ENCODE results near the gene CCNY. TPM values are rescaled to one million over a fixed set of nuclear protein-coding genes. Genes with fewer than 3 reads are reported as not detected.
A peak's percentile ranks its signal among the peaks of the same experiment; 100 is the strongest.

CCNY gene
- total RNA-seq, 2 experiments from 2014 or later: 42.2 to 48.8 TPM

DNA sequence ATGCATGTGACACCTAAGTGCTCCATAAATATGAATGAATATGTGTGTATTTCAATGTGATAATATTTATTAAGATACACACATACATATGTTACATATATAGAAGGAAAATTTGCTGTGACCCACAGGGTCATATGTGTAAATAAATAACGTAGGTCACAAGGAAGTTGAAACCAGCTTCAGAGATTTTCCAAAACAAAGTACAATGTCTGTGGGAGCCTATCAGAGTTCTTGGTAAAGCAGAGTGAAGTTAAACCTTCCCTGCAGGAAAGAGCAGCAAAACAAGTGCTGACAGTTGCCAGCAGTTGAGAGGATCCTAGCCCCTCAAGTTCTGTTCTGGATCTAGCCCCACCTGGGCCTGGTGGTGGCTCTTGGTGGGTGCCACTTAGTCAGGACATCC lies 91.2 kb downstream of the CCNY start:
- Mint-ChIP-seq H3K36me3 (ENCODE audit: low read depth) (peaks cover 3% of the 10 kb centered on the region), H3K27me3 (no peaks in the 10 kb centered on the region), H3K9me3 (no peaks in the 10 kb centered on the region), H3K4me1 (ENCODE audit: low read depth) (peaks cover 54% of the 10 kb centered on the region), H3K27ac (no peak overlapping the region), H3K4me3 (no peak overlapping the region)
- DNase-seq: no peak
- POLR2A ChIA-PET: no interaction called here
- peak; percentile 24 for ATAC-seq
- intact Hi-C loops (cut with micrococcal nuclease): no loop called here
- CTCF ChIA-PET: no interaction called here
- TF ChIP-seq, protein P1, sequence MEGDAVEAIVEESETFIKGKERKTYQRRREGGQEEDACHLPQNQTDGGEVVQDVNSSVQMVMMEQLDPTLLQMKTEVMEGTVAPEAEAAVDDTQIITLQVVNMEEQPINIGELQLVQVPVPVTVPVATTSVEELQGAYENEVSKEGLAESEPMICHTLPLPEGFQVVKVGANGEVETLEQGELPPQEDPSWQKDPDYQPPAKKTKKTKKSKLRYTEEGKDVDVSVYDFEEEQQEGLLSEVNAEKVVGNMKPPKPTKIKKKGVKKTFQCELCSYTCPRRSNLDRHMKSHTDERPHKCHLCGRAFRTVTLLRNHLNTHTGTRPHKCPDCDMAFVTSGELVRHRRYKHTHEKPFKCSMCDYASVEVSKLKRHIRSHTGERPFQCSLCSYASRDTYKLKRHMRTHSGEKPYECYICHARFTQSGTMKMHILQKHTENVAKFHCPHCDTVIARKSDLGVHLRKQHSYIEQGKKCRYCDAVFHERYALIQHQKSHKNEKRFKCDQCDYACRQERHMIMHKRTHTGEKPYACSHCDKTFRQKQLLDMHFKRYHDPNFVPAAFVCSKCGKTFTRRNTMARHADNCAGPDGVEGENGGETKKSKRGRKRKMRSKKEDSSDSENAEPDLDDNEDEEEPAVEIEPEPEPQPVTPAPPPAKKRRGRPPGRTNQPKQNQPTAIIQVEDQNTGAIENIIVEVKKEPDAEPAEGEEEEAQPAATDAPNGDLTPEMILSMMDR (IDR thresholded peaks at IDR 0.05): no peak

- TF ChIP-seq, protein P1 (IDR thresholded peaks at IDR 0.05): no peak
- no peaks in the 10 kb centered on the region for H3K9me3 Mint-ChIP-seq
- ATAC-seq: peak; percentile 24
- no peak overlapping the region for H3K27ac Mint-ChIP-seq
- H3K36me3 Mint-ChIP-seq (ENCODE audit: low read depth): peaks cover 3% of the 10 kb centered on the region
- H3K4me3 Mint-ChIP-seq: no peak overlapping the region
- no peak for DNase-seq
- H3K27me3 Mint-ChIP-seq: no peaks in the 10 kb centered on the region
- POLR2A ChIA-PET: no interaction called here
- intact Hi-C loops (cut with micrococcal nuclease): no loop called here
- peaks cover 58% of the 10 kb centered on the region for H3K4me1 Mint-ChIP-seq (ENCODE audit: low read depth)
- CTCF ChIA-PET: no interaction called here
Observed at GRCh38 chr10:35428521-35428920, 92.2 kb downstream of the CCNY start.

- no peaks in the 10 kb centered on the region for H3K27me3 Mint-ChIP-seq
- POLR2A ChIA-PET: interaction anchor here (0.8 kb wide), 1 partner anchor 12 kb away, joined by 3 read pairs; no protein-coding TSS in a partner anchor
- no peak overlapping the region for H3K27ac Mint-ChIP-seq
- H3K9me3 Mint-ChIP-seq: peaks cover 12% of the 10 kb centered on the region
- ATAC-seq (no peak), DNase-seq (no peak)
- H3K4me1 Mint-ChIP-seq (ENCODE audit: low read depth): peaks cover 47% of the 10 kb centered on the region
- CTCF ChIA-PET: interaction anchor here (1.4 kb wide), 1 partner anchor 12 kb away, joined by 3 read pairs; no protein-coding TSS in a partner anchor
- H3K4me3 Mint-ChIP-seq: no peak overlapping the region
- peaks cover 27% of the 10 kb centered on the region for H3K36me3 Mint-ChIP-seq (ENCODE audit: low read depth)
- TF ChIP-seq, protein P1 (IDR thresholded peaks at IDR 0.05): no peak
- intact Hi-C loops (cut with micrococcal nuclease): no loop called here
Observed at GRCh38 chr10:35432781-35433338, 96.6 kb downstream of the CCNY start.

DNA sequence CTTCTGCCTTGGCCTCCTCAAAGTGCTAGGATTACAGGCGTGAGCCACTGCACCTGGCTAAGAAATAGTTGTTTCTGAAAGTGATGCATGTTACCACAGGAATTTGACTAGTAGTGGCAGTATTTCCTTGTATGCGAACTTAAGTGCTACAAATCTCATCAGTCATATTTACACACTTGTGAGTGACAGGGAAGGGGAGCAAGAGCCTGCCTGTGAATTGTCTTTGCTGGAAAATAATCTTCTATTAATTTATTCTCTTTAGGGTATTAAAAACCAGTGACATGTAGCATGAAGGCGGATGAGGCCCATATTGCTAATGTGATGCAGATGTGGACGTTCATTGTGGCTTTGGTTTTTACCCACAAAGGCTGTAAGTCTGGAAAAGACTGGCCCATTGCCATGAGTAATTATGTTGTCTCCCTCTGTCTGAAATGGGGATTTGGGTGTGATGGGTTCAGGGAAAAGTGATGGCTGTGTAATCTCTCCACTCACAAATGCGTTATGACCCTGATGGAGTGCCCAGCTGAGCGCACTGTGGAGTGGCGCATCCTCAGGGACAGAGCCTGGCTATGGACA lies 97.6 kb downstream of the CCNY start:
- Mint-ChIP-seq H3K27ac (peak overlapping the region; percentile 53), H3K4me3 (no peak overlapping the region), H3K27me3 (no peaks in the 10 kb centered on the region), H3K36me3 (ENCODE audit: low read depth) (peaks cover 33% of the 10 kb centered on the region), H3K9me3 (peaks cover 18% of the 10 kb centered on the region), H3K4me1 (ENCODE audit: low read depth) (peaks cover 38% of the 10 kb centered on the region)
- ChIA-PET CTCF (no interaction called here), POLR2A (no interaction called here)
- DNase-seq (no peak), ATAC-seq (peak; percentile 27)
- intact Hi-C loops (cut with micrococcal nuclease): no loop called here
- TF ChIP-seq, protein P1 (IDR thresholded peaks at IDR 0.05): no peak

- H3K9me3 Mint-ChIP-seq: peaks cover 24% of the 10 kb centered on the region
- H3K4me3 Mint-ChIP-seq: no peak overlapping the region
- peak overlapping the region; percentile 18 for H3K27ac Mint-ChIP-seq
- H3K27me3 Mint-ChIP-seq: no peaks in the 10 kb centered on the region
- ChIA-PET CTCF (no interaction called here), POLR2A (no interaction called here)
- H3K36me3 Mint-ChIP-seq (ENCODE audit: low read depth): peaks cover 39% of the 10 kb centered on the region
- ATAC-seq (peak; percentile 37), DNase-seq (no peak)
- TF ChIP-seq, protein P1 (IDR thresholded peaks at IDR 0.05): no peak
- H3K4me1 Mint-ChIP-seq (ENCODE audit: low read depth): peaks cover 38% of the 10 kb centered on the region
- intact Hi-C loops (cut with micrococcal nuclease): no loop called here
Observed at GRCh38 chr10:35434533-35434932, 98.2 kb downstream of the CCNY start.

Data from activated CD8-positive, alpha-beta T cell treated with anti-CD3 and anti-CD28 coated beads for 36 hours (primary cell).